ENCODE measurements around the gene LPIN1.

LPIN1 gene

GRCh38 chr2:11762799-11763461 is 16.5 kb downstream of the LPIN1 start:
- DNase-seq (ENCODE audit: low read depth, low spot score) = no peak

GRCh38 chr2:11764359-11764758 is 17.9 kb downstream of the LPIN1 start:
- no peak for DNase-seq (ENCODE audit: low read depth, low spot score)

GRCh38 chr2:11764920-11765319 is 18.5 kb downstream of the LPIN1 start:
- DNase-seq (ENCODE audit: low read depth, low spot score) = no peak

- no peak for DNase-seq (ENCODE audit: low read depth, low spot score)
Measured at GRCh38 chr2:11765501-11765900, 19.1 kb downstream of the LPIN1 start.

- no peak for DNase-seq (ENCODE audit: low read depth, low spot score)
Measured at GRCh38 chr2:11766016-11766415, 19.6 kb downstream of the LPIN1 start.

GRCh38 chr2:11767779-11768178 is 21.3 kb downstream of the LPIN1 start:
- no peak for DNase-seq (ENCODE audit: low read depth, low spot score)

GRCh38 chr2:11768946-11769345 is 22.5 kb downstream of the LPIN1 start:
- no peak for DNase-seq (ENCODE audit: low read depth, low spot score)

- no peak for DNase-seq (ENCODE audit: low read depth, low spot score)
Measured at GRCh38 chr2:11769516-11769915, 23.1 kb downstream of the LPIN1 start.

GRCh38 chr2:11770531-11771188 is 24.2 kb downstream of the LPIN1 start:
- DNase-seq (ENCODE audit: low read depth, low spot score) = no peak

GRCh38 chr2:11771971-11772615 is 25.7 kb downstream of the LPIN1 start:
- no peak for DNase-seq (ENCODE audit: low read depth, low spot score)

GRCh38 chr2:11773111-11773510 is 26.7 kb downstream of the LPIN1 start:
- no peak for DNase-seq (ENCODE audit: low read depth, low spot score)

GRCh38 chr2:11773747-11774525 is 27.5 kb downstream of the LPIN1 start:
- no peak for DNase-seq (ENCODE audit: low read depth, low spot score)

- no peak for DNase-seq (ENCODE audit: low read depth, low spot score)
Measured at GRCh38 chr2:11774600-11774999, 28.2 kb downstream of the LPIN1 start.

GRCh38 chr2:11775384-11775783 is 29.0 kb downstream of the LPIN1 start:
- no peak for DNase-seq (ENCODE audit: low read depth, low spot score)

- no peak for DNase-seq (ENCODE audit: low read depth, low spot score)
Measured at GRCh38 chr2:11777066-11777782, 30.8 kb downstream of the LPIN1 start.

- no peak for DNase-seq (ENCODE audit: low read depth, low spot score)
Measured at GRCh38 chr2:11777886-11778415, 31.5 kb downstream of the LPIN1 start.

GRCh38 chr2:11778416-11778815 is 32.0 kb downstream of the LPIN1 start:
- DNase-seq (ENCODE audit: low read depth, low spot score) = no peak

GRCh38 chr2:11778923-11779757 is 32.7 kb downstream of the LPIN1 start:
- DNase-seq (ENCODE audit: low read depth, low spot score) = no peak

- DNase-seq (ENCODE audit: low read depth, low spot score) = no peak
Measured at GRCh38 chr2:11781602-11782001, 35.2 kb downstream of the LPIN1 start.

GRCh38 chr2:11784280-11784679 is 37.8 kb downstream of the LPIN1 start:
- no peak for DNase-seq (ENCODE audit: low read depth, low spot score)
